Measurements from ENCODE around the gene PACS1.
"Not testable (repeated sequence)": the region's sequence is repeated elsewhere in the genome, so short reads cannot be mapped to it uniquely, and the experiment has no call there.

PACS1 gene

GRCh38 chr11:66112601-66113499, 42.8 kb downstream of the PACS1 start:
- DNase-seq, result no peak

DNA sequence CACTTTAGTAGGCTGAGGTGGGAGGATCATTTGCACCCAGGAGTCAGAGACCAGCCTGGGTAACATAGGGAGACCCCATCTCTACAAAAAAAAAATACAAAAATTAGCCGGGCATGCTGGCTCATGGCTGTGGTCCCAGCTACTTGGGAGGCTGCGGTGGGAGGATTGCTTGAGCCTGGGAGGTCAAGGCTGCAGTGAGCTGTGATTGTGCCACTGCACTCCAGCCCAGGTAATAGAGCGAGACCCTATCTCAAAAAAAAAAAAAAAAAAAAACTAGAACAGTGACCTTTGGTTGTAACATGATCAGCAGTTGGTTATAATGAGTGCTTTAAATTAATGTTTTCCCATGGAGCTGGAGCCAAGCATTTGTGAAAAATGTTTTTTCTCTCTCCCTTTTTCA, 44.9 kb downstream of the PACS1 start:
- not testable (repeated sequence) for DNase-seq

DNA sequence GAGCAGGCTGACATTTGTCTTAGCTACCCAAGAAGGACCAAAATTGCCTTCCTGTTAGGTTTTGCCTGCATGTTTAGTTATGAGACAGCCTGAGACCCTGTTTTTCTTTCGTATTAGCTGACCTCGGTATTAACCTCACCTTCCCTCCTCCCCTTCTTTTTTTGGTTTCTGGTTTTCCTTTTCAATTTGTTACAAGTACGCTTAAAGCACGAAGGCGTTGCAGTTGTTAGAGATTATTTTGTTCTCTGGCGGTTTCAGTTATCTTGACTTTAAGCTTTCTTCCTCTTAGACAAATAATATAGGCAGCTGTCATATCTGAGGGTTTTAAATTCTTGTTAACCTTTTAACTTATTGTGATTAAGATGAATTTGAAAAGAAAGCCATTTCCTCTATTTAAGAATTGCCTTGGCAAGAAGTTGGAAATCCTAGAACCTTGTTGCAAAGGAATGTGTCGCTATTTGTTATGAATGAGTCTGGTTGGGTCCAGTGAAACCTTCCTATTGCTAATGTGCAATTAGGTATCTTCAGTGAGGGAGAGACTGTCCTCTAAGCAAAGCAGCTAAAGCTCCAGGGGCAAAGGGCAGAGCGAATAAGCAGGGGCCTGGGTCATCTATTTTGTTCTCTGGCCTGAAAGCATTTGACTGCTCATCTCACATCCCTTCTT, 45.7 kb downstream of the PACS1 start:
- DNase-seq, result no peak

DNA sequence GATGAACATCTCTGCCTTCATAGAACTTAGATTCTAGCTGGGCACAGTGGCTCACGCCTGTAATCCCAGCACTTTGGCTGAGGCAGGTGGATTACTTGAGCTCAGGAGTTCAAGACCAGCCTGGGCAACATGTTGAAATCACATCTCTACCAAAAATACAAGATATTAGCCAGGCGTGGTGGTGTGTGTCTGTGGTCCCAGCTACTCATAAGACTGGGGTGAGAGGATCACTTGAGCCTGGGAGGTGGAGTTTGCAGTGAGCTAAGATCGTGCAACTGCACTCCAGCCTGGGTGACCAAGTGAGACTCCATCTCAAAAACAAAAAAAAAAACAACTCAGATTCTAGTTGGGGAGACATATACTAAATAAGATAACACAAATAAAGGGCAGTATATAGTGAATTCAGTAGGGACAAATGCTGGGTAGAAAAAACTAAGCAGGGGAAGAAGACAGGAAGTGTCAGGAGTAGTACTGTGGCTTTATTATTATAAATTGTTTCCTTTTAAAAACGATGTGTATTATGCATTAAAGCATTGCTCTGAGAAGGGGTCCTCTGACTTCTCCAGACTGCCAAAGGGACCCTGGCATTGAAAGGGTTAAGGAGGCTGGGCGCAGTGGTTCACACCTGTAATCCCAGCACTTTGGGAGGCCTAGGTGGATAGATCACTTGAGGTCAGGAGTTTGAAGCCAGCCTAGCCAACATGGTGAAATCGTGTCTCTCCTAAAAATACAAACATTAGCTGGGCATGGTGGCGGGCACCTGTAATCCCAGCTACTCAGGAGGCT, 46.7 kb downstream of the PACS1 start:
- DNase-seq, result no peak

DNA sequence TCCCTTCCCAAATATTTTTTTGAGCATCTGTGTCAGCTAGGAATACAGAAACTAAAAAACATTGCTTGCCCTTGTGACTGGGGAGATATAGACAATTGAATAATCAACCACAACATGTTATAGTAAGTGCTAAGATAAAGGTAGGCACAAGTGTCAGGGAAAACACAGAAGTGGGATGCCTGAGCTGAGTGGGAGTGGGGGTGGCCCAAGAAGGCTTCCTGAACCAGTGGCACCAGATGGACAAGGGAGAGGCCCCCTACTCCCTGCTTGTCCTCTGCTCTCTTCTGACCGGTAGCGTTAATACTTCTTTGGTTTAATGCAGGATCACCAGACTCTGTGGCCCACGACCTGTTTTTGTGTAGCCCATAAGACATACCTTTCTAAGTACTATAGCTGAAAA, 48.8 kb downstream of the PACS1 start:
- DNase-seq, result no peak

- no peak for DNase-seq
These were observed 49.5 kb downstream of the PACS1 start for GRCh38 chr11:66119348-66120133.

GRCh38 chr11:66121466-66121865, 51.4 kb downstream of the PACS1 start:
- DNase-seq, result no peak

- DNase-seq, result no peak
These were observed 53.8 kb downstream of the PACS1 start for GRCh38 chr11:66123902-66124301.

- no peak for DNase-seq
These were observed 54.5 kb downstream of the PACS1 start for GRCh38 chr11:66124564-66124963.

DNA sequence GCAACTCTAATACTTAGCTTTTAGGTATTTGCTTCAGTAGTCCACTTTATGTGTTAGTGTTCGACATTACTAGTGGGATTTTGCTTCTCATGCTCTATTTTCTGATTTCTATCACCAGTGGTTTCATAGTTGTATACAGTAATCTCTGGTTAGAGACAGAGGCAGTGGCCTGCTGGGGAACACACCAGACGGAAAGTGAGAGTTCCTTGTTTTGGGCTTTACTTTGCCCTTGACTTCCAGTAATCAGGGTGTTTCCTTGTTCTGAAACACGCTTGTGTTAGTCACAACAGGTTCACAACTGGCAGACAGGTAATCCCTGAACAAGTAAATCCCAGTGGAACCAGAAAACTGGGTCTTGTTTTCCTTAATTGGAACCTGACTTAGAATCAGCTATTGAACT, 56.0 kb downstream of the PACS1 start:
- no peak for DNase-seq

- DNase-seq, result peak; percentile 60
These were observed 56.9 kb downstream of the PACS1 start for GRCh38 chr11:66126808-66127555.

DNA sequence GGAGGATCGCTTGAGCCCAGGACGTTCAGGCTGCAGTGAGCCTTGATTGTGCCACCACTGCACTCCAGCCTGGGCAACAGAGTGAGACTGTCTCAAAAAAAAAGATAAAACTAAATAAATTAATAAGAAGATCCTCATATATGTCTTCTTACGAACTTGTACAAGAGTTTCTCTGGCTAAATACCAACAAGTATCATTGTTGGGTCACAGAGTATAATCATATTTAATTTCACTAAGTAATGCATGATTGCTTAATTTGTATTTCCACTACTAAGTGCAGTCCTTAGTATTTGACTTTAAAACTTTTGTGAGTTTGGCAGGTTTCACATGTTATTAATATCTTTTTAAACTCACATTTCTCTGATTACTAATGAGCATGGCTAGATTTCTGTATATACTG, 60.9 kb downstream of the PACS1 start:
- DNase-seq, result no peak

DNA sequence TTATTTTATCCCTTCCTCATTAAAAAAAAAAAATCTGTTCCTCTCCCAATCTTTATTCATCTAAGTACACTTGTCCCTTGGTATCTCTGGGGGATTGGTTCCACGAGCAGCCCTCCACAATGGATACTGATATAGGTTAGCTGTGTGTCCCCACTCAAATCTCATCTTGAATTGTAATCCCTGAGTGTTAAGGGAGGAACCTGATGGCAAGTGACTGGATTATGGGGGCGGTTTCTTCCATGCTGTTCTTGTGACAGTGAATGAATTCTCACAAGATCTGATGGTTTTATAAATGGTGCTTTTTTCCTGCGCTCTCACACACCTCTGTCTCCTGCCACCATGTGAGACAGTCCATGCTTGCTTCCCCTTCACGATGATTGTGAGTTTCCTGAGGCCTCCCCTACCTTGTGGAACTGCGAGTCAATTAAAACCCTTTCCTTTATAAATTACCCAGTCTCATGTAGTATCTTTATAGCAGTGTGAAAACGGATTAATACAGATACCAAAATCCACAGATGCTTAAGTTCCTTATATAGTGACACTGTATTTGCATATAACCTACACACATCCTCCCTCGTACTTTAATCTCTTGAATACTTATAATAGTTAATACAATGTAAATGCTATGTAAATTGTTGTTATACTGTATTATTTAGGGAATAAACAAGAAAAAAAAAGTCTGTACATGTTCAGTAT, 62.0 kb downstream of the PACS1 start:
- no peak for DNase-seq

- DNase-seq, result no peak
These were observed 63.2 kb downstream of the PACS1 start for GRCh38 chr11:66133216-66133775.

DNA sequence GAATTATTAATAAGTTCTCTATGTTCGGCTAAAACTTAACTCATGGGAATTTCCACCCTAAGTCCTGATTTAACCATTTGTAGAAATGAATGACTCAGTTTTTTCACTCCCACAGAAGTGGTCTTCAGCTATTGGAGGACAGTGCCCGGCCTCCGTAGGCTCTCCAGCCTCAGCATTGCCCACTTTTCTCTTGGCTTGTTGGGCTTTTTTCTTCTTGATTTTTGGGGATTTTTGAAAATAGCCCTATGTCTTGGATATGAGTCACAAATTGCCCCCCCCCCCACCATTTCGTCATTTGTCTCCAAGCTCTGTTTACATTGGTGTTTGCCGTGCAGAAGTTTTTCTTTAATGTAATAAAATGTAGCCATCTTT, 66.7 kb downstream of the PACS1 start:
- DNase-seq, result no peak

- no peak for DNase-seq
These were observed 69.8 kb downstream of the PACS1 start for GRCh38 chr11:66139817-66140404.

DNA sequence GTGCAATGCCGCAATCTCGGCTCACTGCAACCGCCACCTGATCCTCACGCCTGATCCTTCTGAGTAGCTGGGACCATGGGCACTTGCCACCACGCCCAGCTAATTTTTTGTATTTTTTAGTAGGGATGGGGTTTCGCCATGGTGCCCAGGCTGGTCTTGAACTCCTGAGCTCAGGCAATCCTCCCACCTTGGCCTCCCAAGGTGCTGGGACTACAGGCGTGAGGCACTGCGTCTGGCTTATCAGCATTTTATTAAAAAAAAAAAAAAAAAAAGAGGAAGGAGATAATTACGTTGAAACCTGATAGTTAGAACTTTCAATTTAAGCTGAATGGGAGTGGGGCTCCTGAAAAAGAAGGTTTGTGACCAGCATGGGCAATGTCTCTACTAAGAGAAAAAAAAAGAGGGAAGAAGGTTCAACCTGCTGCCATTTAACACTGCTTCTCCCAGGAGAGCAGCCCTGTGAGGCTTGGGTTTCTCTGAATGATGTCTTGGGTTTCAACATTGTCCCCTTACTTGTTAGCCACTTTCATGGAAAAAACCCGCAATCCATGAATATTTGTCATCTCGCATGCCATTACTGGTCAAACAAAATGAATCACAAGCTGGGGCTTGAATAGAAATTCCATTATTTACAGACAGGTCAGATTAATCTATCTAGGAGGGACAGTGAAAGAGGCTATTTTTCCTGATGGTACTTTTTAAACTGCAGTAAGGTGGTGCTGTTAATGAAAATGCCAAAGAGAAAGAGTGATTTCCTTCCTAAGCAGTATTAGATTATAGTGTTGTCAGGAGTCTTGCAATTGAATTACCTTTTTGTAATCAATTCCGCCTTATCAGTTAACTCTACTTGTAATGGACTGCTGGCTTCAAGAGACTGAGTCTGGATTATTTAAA, 72.5 kb downstream of the PACS1 start:
- DNase-seq, result no peak

GRCh38 chr11:66143264-66143566, 73.1 kb downstream of the PACS1 start:
- DNase-seq, result no peak

DNA sequence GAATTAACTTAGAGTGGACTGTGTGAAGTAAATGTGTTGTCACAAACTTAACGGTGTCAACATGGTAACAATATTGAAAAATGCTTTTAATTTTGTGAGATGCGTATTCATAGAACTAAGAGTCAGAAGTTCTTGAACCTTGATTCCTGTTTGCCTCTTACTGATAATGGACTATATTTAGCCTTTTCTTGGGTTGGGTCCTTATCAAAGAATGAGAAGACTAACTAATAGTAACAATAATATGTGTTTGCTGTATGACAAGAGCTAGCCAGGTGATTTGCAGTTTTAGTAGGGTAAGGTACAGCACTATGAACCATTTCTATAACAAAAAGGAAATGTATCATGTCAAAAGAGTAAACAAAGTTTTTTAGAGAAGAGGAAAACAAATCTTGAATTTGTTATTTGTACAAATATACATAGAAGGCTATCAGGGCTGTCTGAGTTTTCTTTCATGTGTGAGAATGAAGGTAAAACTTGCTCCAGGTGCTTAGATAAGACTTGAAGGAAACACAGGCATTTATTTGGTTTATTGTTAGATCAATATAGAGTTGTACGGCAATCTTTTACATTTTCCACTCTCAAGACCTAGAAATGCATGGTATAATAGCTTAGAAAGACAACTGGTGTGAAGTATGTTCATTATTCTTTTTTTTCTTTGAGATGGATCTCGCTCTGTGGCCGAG, 74.1 kb downstream of the PACS1 start:
- no peak for DNase-seq
